Muscle layer of duodenum (tissue), 2 donors: ENCODE measurements around the gene PDRG1.
"Not testable (repeated sequence)": the region's sequence is repeated elsewhere in the genome, so short reads cannot be mapped to it uniquely, and the experiment has no call there.

Source experiments
- H3K27ac ChIP-seq: one replicate; pipeline ENCODE4 v1.7.0; 2013; ENCODE audit warnings: mild to moderate bottlenecking, low read length
- H3K27me3 ChIP-seq: one replicate; pipeline ENCODE4 v1.7.0; 2013; ENCODE audit warnings: low read depth, mild to moderate bottlenecking, control low read depth, low read length
- H3K36me3 ChIP-seq, 2 donors: one replicate each; pipeline ENCODE4 v1.7.0; 2013; ENCODE audit warnings: low read length in 2 of 2, control low read depth in 1 of 2, mild to moderate bottlenecking in 1 of 2; ENCODE audit not compliant: insufficient read depth in 2 of 2, control insufficient read depth in 1 of 2
- H3K4me1 ChIP-seq, 2 donors: one replicate each; pipeline ENCODE4 v1.7.0; 2013; ENCODE audit warnings: low read length in 2 of 2, mild to moderate bottlenecking in 2 of 2, control low read depth in 1 of 2, moderate library complexity in 1 of 2; ENCODE audit not compliant: insufficient read depth in 2 of 2, control insufficient read depth in 1 of 2
- H3K4me3 ChIP-seq, 2 donors: one replicate each; pipeline ENCODE4 v1.7.0; 2013; ENCODE audit warnings: low read length in 2 of 2, low read depth in 1 of 2, mild to moderate bottlenecking in 1 of 2
- H3K9me3 ChIP-seq, 2 donors: one replicate each; pipeline ENCODE4 v1.7.0; 2013; ENCODE audit warnings: low read length in 2 of 2, control low read depth in 1 of 2, mild to moderate bottlenecking in 1 of 2; ENCODE audit not compliant: control insufficient read depth in 1 of 2
- donor health status: healthy.

Gene PDRG1

GRCh38 chr20:31939661-31940060 is 12.2 kb downstream of the PDRG1 start:
- Histone ChIP-seq H3K9me3 (no peaks in the 10 kb centered on the region), H3K36me3 (peaks cover 10 to 11% of the 10 kb centered on the region in 2 donors), H3K4me3 (no peak overlapping the region), H3K4me1 (peaks cover 7 to 13% of the 10 kb centered on the region in 2 donors), H3K27ac (no peak overlapping the region), H3K27me3 (no peaks in the 10 kb centered on the region)

GRCh38 chr20:31937820-31938219 is 14.0 kb downstream of the PDRG1 start:
- Histone ChIP-seq H3K4me1 (peaks cover 0 to 2% of the 10 kb centered on the region in 2 donors), H3K27ac (no peak overlapping the region), H3K9me3 (no peaks in the 10 kb centered on the region), H3K4me3 (no peak overlapping the region), H3K36me3 (no peaks in the 10 kb centered on the region), H3K27me3 (no peaks in the 10 kb centered on the region)

GRCh38 chr20:31936420-31936819 is 15.4 kb downstream of the PDRG1 start:
- Histone ChIP-seq H3K36me3 (no peaks in the 10 kb centered on the region), H3K4me3 (no peak overlapping the region), H3K9me3 (no peaks in the 10 kb centered on the region), H3K4me1 (no peaks in the 10 kb centered on the region), H3K27ac (no peak overlapping the region), H3K27me3 (no peaks in the 10 kb centered on the region)

DNA sequence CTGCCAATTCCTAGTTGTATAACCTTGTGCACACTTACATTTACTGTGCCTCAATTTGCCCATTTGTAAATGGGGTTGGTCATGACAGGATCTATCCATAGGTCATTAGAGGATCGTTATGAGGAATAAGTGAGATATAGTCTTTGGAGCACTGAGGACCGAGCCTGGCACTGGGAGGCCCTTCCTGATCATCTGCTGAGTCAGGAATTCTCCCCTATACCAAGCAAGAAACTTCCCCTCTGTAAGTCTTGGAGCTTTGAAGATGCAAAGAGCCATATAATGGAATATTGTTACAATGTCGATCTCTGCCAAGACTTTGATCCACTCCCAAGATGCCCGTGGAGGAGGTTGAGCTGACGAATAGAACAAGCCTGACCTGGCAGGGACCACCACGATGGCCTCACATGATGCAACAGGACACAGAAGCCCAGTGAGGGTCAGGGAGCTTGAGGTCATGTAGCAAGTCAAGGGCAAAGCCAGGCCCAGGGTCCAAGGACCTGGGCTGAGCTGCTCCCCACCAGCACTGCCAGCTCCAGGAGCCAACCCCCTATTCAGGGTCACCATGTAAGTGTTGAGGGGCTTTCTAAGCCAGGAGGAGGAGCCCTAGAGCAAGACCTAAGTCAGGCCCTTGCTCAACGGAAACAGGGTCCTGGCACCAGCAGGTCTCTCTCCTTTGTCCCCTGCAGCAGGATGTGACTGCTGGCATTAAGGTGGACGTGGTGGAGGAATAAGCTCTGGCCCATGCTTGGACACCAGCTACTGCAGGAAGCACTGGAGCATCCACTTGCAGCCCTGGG is 16.7 kb downstream of the PDRG1 start:
- Histone ChIP-seq H3K9me3 (no peaks in the 10 kb centered on the region), H3K27me3 (no peaks in the 10 kb centered on the region), H3K4me1 (no peaks in the 10 kb centered on the region), H3K27ac (no peak overlapping the region), H3K4me3 (no peak overlapping the region), H3K36me3 (no peaks in the 10 kb centered on the region)

GRCh38 chr20:31934491-31934890 is 17.4 kb downstream of the PDRG1 start:
- Histone ChIP-seq H3K27me3 (no peaks in the 10 kb centered on the region), H3K4me1 (no peaks in the 10 kb centered on the region), H3K4me3 (no peak overlapping the region), H3K27ac (no peak overlapping the region), H3K9me3 (no peaks in the 10 kb centered on the region), H3K36me3 (no peaks in the 10 kb centered on the region)

DNA sequence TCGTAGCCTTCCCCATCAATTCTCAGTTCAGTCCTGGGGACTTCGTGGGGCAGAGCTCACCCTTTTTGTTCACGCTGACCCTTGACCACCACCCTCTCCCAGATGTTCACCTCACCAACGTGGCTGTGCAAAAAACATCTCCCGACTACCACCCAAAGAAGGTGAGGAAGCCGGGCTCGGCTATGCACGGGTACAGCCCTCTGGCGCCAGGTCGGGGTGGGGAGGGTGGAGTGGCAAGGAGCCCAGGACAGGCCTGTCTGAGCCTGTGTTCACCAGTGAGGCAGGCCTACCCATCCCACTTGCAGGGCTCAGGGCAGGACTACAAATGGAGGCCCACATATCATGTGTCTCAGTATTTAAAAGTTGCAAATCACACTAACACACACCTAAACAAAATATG is 18.1 kb downstream of the PDRG1 start:
- H3K27ac ChIP-seq: no peak overlapping the region
- H3K27me3 ChIP-seq: no peaks in the 10 kb centered on the region
- no peaks in the 10 kb centered on the region for H3K36me3 ChIP-seq
- H3K4me1 ChIP-seq: no peaks in the 10 kb centered on the region
- H3K4me3 ChIP-seq: no peak overlapping the region
- no peaks in the 10 kb centered on the region for H3K9me3 ChIP-seq

GRCh38 chr20:31930779-31931178 is 21.1 kb downstream of the PDRG1 start:
- Histone ChIP-seq H3K4me1 (no peaks in the 10 kb centered on the region), H3K36me3 (no peaks in the 10 kb centered on the region), H3K9me3 (no peaks in the 10 kb centered on the region), H3K27ac (no peak overlapping the region), H3K4me3 (no peak overlapping the region), H3K27me3 (no peaks in the 10 kb centered on the region)

GRCh38 chr20:31929631-31930030 is 22.2 kb downstream of the PDRG1 start:
- not testable (repeated sequence) for H3K36me3 ChIP-seq, H3K27me3 ChIP-seq, H3K27ac ChIP-seq, H3K9me3 ChIP-seq, H3K4me1 ChIP-seq, H3K4me3 ChIP-seq

- Histone ChIP-seq H3K4me1 (no peaks in the 10 kb centered on the region), H3K9me3 (no peaks in the 10 kb centered on the region), H3K4me3 (no peak overlapping the region), H3K27me3 (no peaks in the 10 kb centered on the region), H3K27ac (no peak overlapping the region), H3K36me3 (no peaks in the 10 kb centered on the region)
These were observed 24.2 kb downstream of the PDRG1 start for GRCh38 chr20:31927627-31928159.

DNA sequence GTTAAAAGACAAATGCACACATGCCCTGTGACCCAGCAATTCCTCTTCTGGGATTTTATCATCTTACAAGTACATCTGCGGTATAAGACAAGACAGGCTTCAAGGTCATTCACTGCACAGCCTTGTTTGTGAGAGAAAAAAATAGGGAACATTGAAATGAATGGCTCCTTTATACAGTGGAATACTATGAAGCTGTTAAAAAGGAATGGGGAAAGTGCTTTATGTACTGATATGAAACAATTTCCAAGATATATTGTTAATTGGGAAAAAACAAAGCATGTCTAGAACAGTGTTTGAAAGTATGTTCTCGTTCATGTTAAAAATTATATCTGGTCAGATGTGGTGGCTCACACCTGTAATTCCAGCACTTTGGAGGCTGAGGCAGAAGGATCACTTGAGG is 25.4 kb downstream of the PDRG1 start:
- H3K9me3 ChIP-seq: no peaks in the 10 kb centered on the region
- H3K4me1 ChIP-seq: no peaks in the 10 kb centered on the region

GRCh38 chr20:31925631-31926030 is 26.2 kb downstream of the PDRG1 start:
- Histone ChIP-seq H3K27me3 (no peaks in the 10 kb centered on the region), H3K4me3 (no peak overlapping the region), H3K27ac (no peak overlapping the region)

More for the DNA sequence above, 25.4 kb downstream of the PDRG1 start:
- Histone ChIP-seq H3K27me3 (no peaks in the 10 kb centered on the region), H3K36me3 (no peaks in the 10 kb centered on the region), H3K27ac (no peak overlapping the region), H3K4me3 (no peak overlapping the region)

GRCh38 chr20:31924561-31924960 is 27.3 kb downstream of the PDRG1 start:
- no peak overlapping the region for H3K27ac ChIP-seq
- no peaks in the 10 kb centered on the region for H3K4me1 ChIP-seq
- H3K27me3 ChIP-seq: no peaks in the 10 kb centered on the region
- no peaks in the 10 kb centered on the region for H3K36me3 ChIP-seq
- no peaks in the 10 kb centered on the region for H3K9me3 ChIP-seq
- H3K4me3 ChIP-seq: no peak overlapping the region

More at GRCh38 chr20:31925631-31926030, 26.2 kb downstream of the PDRG1 start:
- no peaks in the 10 kb centered on the region for H3K4me1 ChIP-seq
- H3K36me3 ChIP-seq: no peaks in the 10 kb centered on the region
- H3K9me3 ChIP-seq: no peaks in the 10 kb centered on the region
